A549 (cell line): ENCODE results near the gene RELL1. TPM values are rescaled to one million over a fixed set of nuclear protein-coding genes. Genes with fewer than 3 reads are reported as not detected.

Experiments used
- ATAC-seq, 2 experiments: fragments of 200-7000 bp in 1 of 2; fragments of >200 bp in 1 of 2; cut with Nextera tagmentation in 1 of 2; cut with Tn5 transposase in 1 of 2; 3 replicates each; pipeline versions ENCODE4 v1.8.0 to v1.9.1; 2018 to 2020; ENCODE audit warnings: mild to moderate bottlenecking in 1 of 2, moderate library complexity in 1 of 2
- CTCF ChIA-PET: fragments of 300-600 bp; sonication (Branson Sonifier 250); formaldehyde crosslinking; extraction: SDS; loops from one replicate; lab custom pipeline; 2021; ENCODE audit warnings: antibody characterized with exemption, inconsistent platforms; lab: Yijun Ruan, JAX
- POLR2A ChIA-PET: fragments of 350-600 bp; formaldehyde crosslinking; extraction: SDS; loops from one replicate; lab custom pipeline; 2021; ENCODE audit warnings: antibody characterized with exemption, inconsistent platforms; lab: Yijun Ruan, JAX
- DNase-seq, 2 experiments: peaks; one replicate each; pipeline versions ENCODE4 v3.0.0 to v3.0.0-alpha.2; 2011 to 2016; ENCODE audit warnings: low read depth in 1 of 2, low spot score in 1 of 2
- FAIRE-seq: peaks from 2 replicates; lab custom pipeline; 2011; peaks lifted over from hg19 to GRCh38; lab: Jason Lieb, UNC
- H3K27ac ChIP-seq, 2 experiments: fragments of >200 bp; sonication (Bioruptor Twin); formaldehyde crosslinking; 3 replicates each; pipeline ENCODE4 v1.5.1; 2016 to 2017
- H3K4me1 ChIP-seq: fragments of >200 bp; sonication (Bioruptor Twin); formaldehyde crosslinking; 3 replicates; pipeline ENCODE4 v1.6.1; 2016
- H3K4me2 ChIP-seq: fragments of >200 bp; sonication (Bioruptor Twin); formaldehyde crosslinking; 3 replicates; pipeline ENCODE4 v1.6.1; 2016
- H3K4me3 ChIP-seq: fragments of >200 bp; sonication (Bioruptor Twin); formaldehyde crosslinking; 3 replicates; pipeline ENCODE4 v1.5.1; 2016
- H3K9me3 ChIP-seq: fragments of >200 bp; sonication (Bioruptor Twin); formaldehyde crosslinking; 3 replicates; pipeline ENCODE4 v1.6.1; 2016
- BHLHE40 ChIP-seq: IDR thresholded peaks from 2 replicates; pipeline ENCODE4 v1.6.1; 2012; ENCODE audit warnings: low read depth, low read length, inconsistent platforms
- CEBPB ChIP-seq, 2 experiments: fragments of >200 bp in 1 of 2; sonication (Bioruptor Twin) in 1 of 2; formaldehyde crosslinking in 1 of 2; IDR thresholded peaks; 2 replicates each; pipeline ENCODE4 v1.6.1; 2012 to 2016
- E2F6 ChIP-seq: IDR thresholded peaks from 2 replicates; pipeline ENCODE4 v1.6.1; 2012; ENCODE audit warnings: low read depth, borderline replicate concordance
- EHMT2 ChIP-seq: fragments of 200-600 bp; sonication (generic); IDR thresholded peaks from 2 replicates; pipeline ENCODE4 v1.6.1; 2016; ENCODE audit warnings: antibody characterized with exemption, low read depth, mild to moderate bottlenecking, moderate library complexity
- EP300 ChIP-seq, 2 experiments: fragments of >200 bp; sonication (Bioruptor Twin); formaldehyde crosslinking; IDR thresholded peaks; 2 replicates in 1 of 2; 3 replicates in 1 of 2; pipeline ENCODE4 v1.6.1; 2016 to 2017
- ESRRA ChIP-seq: fragments of 150-350 bp; IDR thresholded peaks from 2 replicates; pipeline ENCODE4 v1.6.1; 2014; ENCODE audit warnings: mild to moderate bottlenecking, low read length, borderline replicate concordance
- FOSB ChIP-seq: fragments of 250-450 bp; sonication (Bioruptor Pico); IDR thresholded peaks from 2 replicates; pipeline ENCODE4 v1.5.0; 2020; ENCODE audit warnings: mild to moderate bottlenecking, moderate library complexity
- HES2 ChIP-seq: fragments of >200 bp; sonication (Bioruptor Twin); formaldehyde crosslinking; IDR thresholded peaks from 2 replicates; pipeline ENCODE4 v1.6.1; 2016
- HMGXB4 ChIP-seq: fragments of 250-450 bp; sonication (Bioruptor Pico); IDR thresholded peaks from 2 replicates; pipeline ENCODE4 v1.5.0; 2021; ENCODE audit warnings: mild to moderate bottlenecking, moderate library complexity, borderline replicate concordance
- HOXB5 ChIP-seq: fragments of 250-450 bp; sonication (Bioruptor Pico); IDR thresholded peaks from 2 replicates; pipeline ENCODE4 v1.5.0; 2020; ENCODE audit warnings: mild to moderate bottlenecking, moderate library complexity
- MAZ ChIP-seq: fragments of 150-350 bp; IDR thresholded peaks from 2 replicates; pipeline ENCODE4 v1.6.1; 2014; ENCODE audit warnings: antibody characterized with exemption, low read depth, low read length, borderline replicate concordance
- NFE2L2 ChIP-seq: fragments of 150-350 bp; conservative IDR thresholded peaks from 2 replicates; pipeline ENCODE4 v1.6.1; 2014; ENCODE audit warnings: low read length
- NR3C1 ChIP-seq: fragments of >200 bp; sonication (Bioruptor Twin); formaldehyde crosslinking; IDR thresholded peaks from 3 replicates; pipeline ENCODE4 v1.6.1; 2017
- RAD21 ChIP-seq, 2 experiments: fragments of >200 bp in 1 of 2; sonication (Bioruptor Twin) in 1 of 2; formaldehyde crosslinking in 1 of 2; IDR thresholded peaks in 1 of 2; conservative IDR thresholded peaks in 1 of 2; 2 replicates in 1 of 2; 3 replicates in 1 of 2; pipeline ENCODE4 v1.6.1; 2012 to 2018; ENCODE audit warnings: inconsistent platforms in 1 of 2
- RNF2 ChIP-seq: fragments of 200-600 bp; sonication (generic); IDR thresholded peaks from 2 replicates; pipeline ENCODE4 v1.6.1; 2016; ENCODE audit warnings: low read depth, mild to moderate bottlenecking, antibody characterized with exemption, moderate library complexity, borderline replicate concordance
- TP53 ChIP-seq: fragments of 250-450 bp; sonication (Bioruptor Pico); IDR thresholded peaks from 2 replicates; pipeline ENCODE4 v1.5.0; 2021; ENCODE audit warnings: mild to moderate bottlenecking, moderate library complexity
- USF2 ChIP-seq: fragments of 450-650 bp; IDR thresholded peaks from 2 replicates; pipeline ENCODE4 v1.6.1; 2014; ENCODE audit warnings: antibody characterized with exemption
- ZC3H11A ChIP-seq: fragments of 450-650 bp; IDR thresholded peaks from 2 replicates; pipeline ENCODE4 v1.6.1; 2014; ENCODE audit warnings: antibody characterized with exemption, mild to moderate bottlenecking
- WGBS: methylation state at CpG from one replicate; pipeline ENCODE4 v1.1.6; 2017; ENCODE audit errors: missing lambda C conversion rate; 5-methylcytosine and 5-hydroxymethylcytosine counted together
- polyA plus RNA-seq, 4 experiments: library from polyadenylated mRNA; depleted of rRNA in 3 of 4; stranded (reverse); fragments of >200 nt; fragmentation: RNase III in 1 of 4; extraction: RNeasy Plus Mini Kit Qiagen cat#74134 plus additional on column Dnase treatment in 1 of 4; gene quantifications; 2 replicates in 3 of 4; 3 replicates in 1 of 4; pipeline ENCODE4 v1.2.3, GENCODE V29; 2011 to 2017

Gene RELL1
- polyA plus RNA-seq, 2 of the 4 experiments (the other 2 are of a cell fraction): 5.0 to 9.6 TPM

GRCh38 chr4:37644962-37645361, 41.2 kb downstream of the RELL1 start:
- CTCF ChIA-PET: no interaction called here
- WGBS: 37% methylated on average over 9 of the region's 9 CpGs

GRCh38 chr4:37641886-37642849, 44.0 kb downstream of the RELL1 start:
- CTCF ChIA-PET: interaction anchor here (0.6 kb wide), 1 partner anchor 122 kb away, joined by 3 read pairs; no protein-coding TSS in a partner anchor
- WGBS: 81% methylated on average over 11 of the region's 11 CpGs
- POLR2A ChIA-PET: no interaction called here
- Histone ChIP-seq H3K9me3 (no peaks in the 10 kb centered on the region), H3K4me1 (peaks cover 55% of the 10 kb centered on the region), H3K4me3 (no peak overlapping the region), H3K4me2 (peak overlapping the region; percentile 14; the same call in 2 of the 3 replicates), H3K27ac (peak overlapping the region; percentile 2 to 50; a peak in 3 of 6 replicates)
- FAIRE-seq (no peak), ATAC-seq (no peak), DNase-seq (no peak)
- no peak for TF ChIP-seq ESRRA
- TF ChIP-seq CEBPB (IDR thresholded peaks at IDR 0.05): 0 out of 4 replicates have a peak, but pooled peaks of 1 of the 2 experiments have one; percentile 24
- no peak for TF ChIP-seq MAZ

More at GRCh38 chr4:37644962-37645361, 41.2 kb downstream of the RELL1 start:
- no peak for FAIRE-seq
- TF ChIP-seq EP300 (IDR thresholded peaks at IDR 0.05): peak in 1 of 2 experiments; percentile 29; a peak in 1 of 5 replicates
- no peak for TF ChIP-seq FOSB (CRISPR knock-in tag)
- TF ChIP-seq HOXB5 (CRISPR knock-in tag): no peak
- no peak for TF ChIP-seq NFE2L2
- no peak for TF ChIP-seq HES2
- TF ChIP-seq USF2: no peak
- no peak for TF ChIP-seq RNF2
- no peak for TF ChIP-seq BHLHE40
- TF ChIP-seq, all 56 proteins: peak for 1
- no peaks in the 10 kb centered on the region for H3K9me3 ChIP-seq
- H3K4me2 ChIP-seq: peak overlapping the region; percentile 49
- peak in 1 of 2 experiments; percentile 58; a peak in 4 of 6 replicates for ATAC-seq
- H3K4me3 ChIP-seq: no peak overlapping the region
- peaks cover 73% of the 10 kb centered on the region for H3K4me1 ChIP-seq
- DNase-seq: peak in 1 of 2 experiments; percentile 59
- POLR2A ChIA-PET: no interaction called here
- H3K27ac ChIP-seq: peak overlapping the region; percentile 48 to 71

GRCh38 chr4:37641352-37641751, 44.8 kb downstream of the RELL1 start:
- TF ChIP-seq EHMT2 (no peak), HOXB5 (CRISPR knock-in tag) (no peak), TP53 (CRISPR knock-in tag) (no peak), CEBPB (IDR thresholded peaks at IDR 0.05) (no peak), EP300 (IDR thresholded peaks at IDR 0.05) (no peak), RAD21 (conservative IDR thresholded peaks at IDR 0.05 in 1 of 2, IDR thresholded peaks at IDR 0.05 in 1 of 2) (no peak), E2F6 (no peak), ZC3H11A (no peak), HMGXB4 (no peak), NR3C1 (no peak), RNF2 (no peak)
- Histone ChIP-seq H3K4me1 (peaks cover 47% of the 10 kb centered on the region), H3K4me2 (no peak overlapping the region), H3K4me3 (no peak overlapping the region), H3K9me3 (no peaks in the 10 kb centered on the region), H3K27ac (no peak overlapping the region; a peak in 1 of 6 replicates)
- POLR2A ChIA-PET: no interaction called here
- ATAC-seq (no peak), FAIRE-seq (no peak), DNase-seq (no peak)
- CTCF ChIA-PET: interaction anchor here (0.6 kb wide), 1 partner anchor 122 kb away, joined by 3 read pairs; no protein-coding TSS in a partner anchor
- 92% methylated on average over 3 of the region's 3 CpGs for WGBS
